GM23248 (cell line): ENCODE measurements around the gene MOB3B. TPM values are rescaled to one million over a fixed set of nuclear protein-coding genes. Genes with fewer than 3 reads are reported as not detected.

Experiments
- DNase-seq: peaks from one replicate; pipeline ENCODE4 v3.0.0-alpha.2; 2015
- H2AFZ ChIP-seq: fragments of 200-600 bp; sonication (generic); 2 replicates; pipeline ENCODE4 v1.6.1; 2016; ENCODE audit warnings: antibody characterized with exemption
- H3F3A ChIP-seq: fragments of 200-600 bp; sonication (generic); 2 replicates; pipeline ENCODE4 v1.6.1; 2016; ENCODE audit warnings: mild to moderate bottlenecking, antibody characterized with exemption, mixed run types; ENCODE audit not compliant: insufficient read depth
- H3K27ac ChIP-seq: fragments of 200-600 bp; sonication (generic); 2 replicates; pipeline ENCODE4 v1.5.1; 2016; ENCODE audit warnings: mild to moderate bottlenecking
- H3K27me3 ChIP-seq: fragments of 200-600 bp; sonication (generic); replicated peaks from 2 replicates; pipeline ENCODE4 v1.6.1; 2016; ENCODE audit warnings: mild to moderate bottlenecking; ENCODE audit not compliant: insufficient read depth
- H3K36me3 ChIP-seq: fragments of 200-600 bp; sonication (generic); 2 replicates; pipeline ENCODE4 v1.6.1; 2016; ENCODE audit warnings: low read depth, mild to moderate bottlenecking
- H3K4me1 ChIP-seq: fragments of 200-600 bp; sonication (generic); 2 replicates; pipeline ENCODE4 v1.6.1; 2016; ENCODE audit warnings: mild to moderate bottlenecking; ENCODE audit not compliant: insufficient read depth
- H3K4me2 ChIP-seq: fragments of 200-600 bp; sonication (generic); one replicate; pipeline ENCODE4 v1.6.1; 2016; ENCODE audit warnings: mild to moderate bottlenecking; ENCODE audit not compliant: unreplicated experiment
- H3K4me3 ChIP-seq: fragments of 200-600 bp; sonication (generic); 2 replicates; pipeline ENCODE4 v1.5.1; 2016; ENCODE audit warnings: mild to moderate bottlenecking
- H3K79me2 ChIP-seq: fragments of 200-600 bp; sonication (generic); 2 replicates; pipeline ENCODE4 v1.6.1; 2016; ENCODE audit warnings: mild to moderate bottlenecking; ENCODE audit not compliant: insufficient read depth
- H3K9ac ChIP-seq: fragments of 200-600 bp; sonication (generic); 2 replicates; pipeline ENCODE4 v1.6.1; 2016; ENCODE audit warnings: mild to moderate bottlenecking
- H3K9me2 ChIP-seq: fragments of 200-600 bp; sonication (generic); 2 replicates; pipeline ENCODE4 v1.6.1; 2016; ENCODE audit warnings: mixed run types, mild to moderate bottlenecking, moderate library complexity; ENCODE audit not compliant: insufficient read depth
- H3K9me3 ChIP-seq: fragments of 200-600 bp; sonication (generic); one replicate; pipeline ENCODE4 v1.6.1; 2017; ENCODE audit warnings: low read depth
- H4K20me1 ChIP-seq: fragments of 200-600 bp; sonication (generic); 2 replicates; pipeline ENCODE4 v1.6.0; 2016; ENCODE audit not compliant: insufficient read depth
- EZH2 ChIP-seq: fragments of 200-600 bp; sonication (generic); IDR thresholded peaks from 2 replicates; pipeline ENCODE4 v1.6.1; 2018; ENCODE audit warnings: antibody characterized with exemption, mild to moderate bottlenecking; ENCODE audit not compliant: insufficient read depth, poor library complexity, severe bottlenecking
- EZH2phosphoT487 ChIP-seq: fragments of 200-600 bp; sonication (generic); IDR thresholded peaks from 2 replicates; pipeline ENCODE4 v1.6.1; 2018; ENCODE audit warnings: antibody characterized with exemption, moderate library complexity, mild to moderate bottlenecking, low read depth; ENCODE audit not compliant: insufficient read depth
- WGBS, 2 experiments: methylation state at CpG; one replicate each; pipeline ENCODE4 v1.1.6; 2015 to 2017; ENCODE audit warnings: low lambda C conversion rate in 2 of 2, low coverage in 1 of 2; ENCODE audit errors: missing lambda C conversion rate in 2 of 2; 5-methylcytosine and 5-hydroxymethylcytosine counted together
- in situ Hi-C: fragments of 300-500 bp; cut with MboI; formaldehyde crosslinking; loops from 2 replicates; pipeline ENCODE4 v1.15.0; 2020
- polyA plus RNA-seq: library from polyadenylated mRNA; unstranded; fragments of >200 nt; fragmentation: Nextera tagmentation; extraction: Ambion mirVana; gene quantifications from 2 replicates; pipeline ENCODE4 v1.2.1, GENCODE V29; 2016
- total RNA-seq: library from RNA; depleted of rRNA; stranded (reverse); fragments of >200 nt; shearing (Covaris generic); gene quantifications from 2 replicates; pipeline ENCODE4 v1.2.3, GENCODE V29; 2014; rRNA removed

Gene MOB3B
- total and polyA plus RNA-seq, 2 experiments from 2014 or later = 0.06 TPM; not detected in 1

GRCh38 chr9:27280249-27280648 lies 249.4 kb downstream of the MOB3B start:
- Histone ChIP-seq H3K36me3 (no peaks in the 10 kb centered on the region), H3F3A (no peaks in the 10 kb centered on the region), H3K4me3 (no peak overlapping the region), H3K4me1 (peaks cover 7% of the 10 kb centered on the region; the same call in 1 of the 2 replicates), H3K4me2 (no peak overlapping the region), H3K27me3 (no peaks in the 10 kb centered on the region; the same call in none of the 2 replicates), H3K27ac (no peak overlapping the region), H4K20me1 (no peaks in the 10 kb centered on the region), H2AFZ (no peak overlapping the region), H3K79me2 (no peaks in the 10 kb centered on the region), H3K9me2 (no peaks in the 10 kb centered on the region), H3K9me3 (no peaks in the 10 kb centered on the region), H3K9ac (no peak overlapping the region)
- 80 to 89% methylated on average over 16 of the region's 16 CpGs for WGBS, 2 experiments
- no peak for DNase-seq
- in situ Hi-C loops = no loop called here
- TF ChIP-seq EZH2phosphoT487 (no peak), EZH2 (no peak)

GRCh38 chr9:27279611-27280010 lies 250.0 kb downstream of the MOB3B start:
- Histone ChIP-seq H3K4me1 (peaks cover 7% of the 10 kb centered on the region; the same call in 1 of the 2 replicates), H3K27ac (no peak overlapping the region), H3K27me3 (no peaks in the 10 kb centered on the region; the same call in 1 of the 2 replicates), H3K9me3 (no peaks in the 10 kb centered on the region), H3K9ac (no peak overlapping the region), H3K36me3 (no peaks in the 10 kb centered on the region), H4K20me1 (no peaks in the 10 kb centered on the region), H3F3A (no peaks in the 10 kb centered on the region), H3K4me2 (no peak overlapping the region), H2AFZ (no peak overlapping the region), H3K4me3 (no peak overlapping the region), H3K79me2 (no peaks in the 10 kb centered on the region), H3K9me2 (no peaks in the 10 kb centered on the region)
- WGBS, 2 experiments = 78 to 82% methylated on average over 3 of the region's 3 CpGs
- no peak for TF ChIP-seq EZH2phosphoT487
- no peak for TF ChIP-seq EZH2
- in situ Hi-C loops = loop anchor here (5.0 kb wide), 1 partner anchor 242 kb away; no protein-coding TSS in a partner anchor
- DNase-seq = no peak

- 33 to 47% methylated on average over 1 of the region's 1 CpG for WGBS, 2 experiments
- in situ Hi-C loops = loop anchor here (5.0 kb wide), 1 partner anchor 241 kb away; no protein-coding TSS in a partner anchor
- H3K9me3 ChIP-seq = no peaks in the 10 kb centered on the region
Measured at GRCh38 chr9:27278374-27278773, 251.2 kb downstream of the MOB3B start.

GRCh38 chr9:27276193-27277030 lies 253.2 kb downstream of the MOB3B start:
- no peaks in the 10 kb centered on the region for H3K36me3 ChIP-seq
- peak overlapping the region; percentile 88 for H2AFZ ChIP-seq
- in situ Hi-C loops = loop anchor here (5.0 kb wide), 1 partner anchor 239 kb away; no protein-coding TSS in a partner anchor
- H3K4me2 ChIP-seq = peak overlapping the region; percentile 93
- peak overlapping the region; percentile 29; the same call in 1 of the 2 replicates for H3K9ac ChIP-seq
- H3K9me2 ChIP-seq = no peaks in the 10 kb centered on the region
- TF ChIP-seq EZH2phosphoT487 (no peak), EZH2 (no peak)
- H3K4me1 ChIP-seq = peaks cover 7% of the 10 kb centered on the region; the same call in 1 of the 2 replicates
- H3K79me2 ChIP-seq = no peaks in the 10 kb centered on the region
- no peaks in the 10 kb centered on the region; the same call in 1 of the 2 replicates for H3K27me3 ChIP-seq
- 35 to 37% methylated on average over 12 of the region's 12 CpGs for WGBS, 2 experiments
- peak; percentile 67 for DNase-seq
- no peak overlapping the region for H3K27ac ChIP-seq
- no peaks in the 10 kb centered on the region for H3F3A ChIP-seq
- no peaks in the 10 kb centered on the region for H3K9me3 ChIP-seq
- H3K4me3 ChIP-seq = peak overlapping the region; percentile 69
- H4K20me1 ChIP-seq = no peaks in the 10 kb centered on the region

More at GRCh38 chr9:27278374-27278773, 251.2 kb downstream of the MOB3B start:
- no peaks in the 10 kb centered on the region for H3K79me2 ChIP-seq
- H4K20me1 ChIP-seq = no peaks in the 10 kb centered on the region
- H3K9ac ChIP-seq = no peak overlapping the region
- DNase-seq = peak; percentile 10
- H3K27me3 ChIP-seq = no peaks in the 10 kb centered on the region; the same call in 1 of the 2 replicates
- H3K4me2 ChIP-seq = no peak overlapping the region
- TF ChIP-seq EZH2phosphoT487 (no peak), EZH2 (no peak)
- no peaks in the 10 kb centered on the region for H3K9me2 ChIP-seq
- no peaks in the 10 kb centered on the region for H3F3A ChIP-seq
- no peak overlapping the region for H3K4me3 ChIP-seq
- no peak overlapping the region for H3K27ac ChIP-seq
- no peak overlapping the region for H2AFZ ChIP-seq
- no peaks in the 10 kb centered on the region for H3K36me3 ChIP-seq
- peaks cover 7% of the 10 kb centered on the region; the same call in 1 of the 2 replicates for H3K4me1 ChIP-seq

Other genes with a start within 250 kb of the MOB3B start
- not detected in 2 replicates for gene EQTN, start 232.7 kb downstream of the MOB3B start, total RNA-seq
- gene EQTN, start 232.7 kb downstream of the MOB3B start, polyA plus RNA-seq = not detected in 2 replicates
- not detected in 2 replicates for gene IFNK, start 5.5 kb downstream of the MOB3B start, total RNA-seq
- not detected in 2 replicates for gene IFNK, start 5.5 kb downstream of the MOB3B start, polyA plus RNA-seq
- 4.0 and 5.1 TPM in 2 replicates for gene C9orf72, start 43.7 kb upstream of the MOB3B start, total RNA-seq
- 3.3 and 3.6 TPM in 2 replicates for gene C9orf72, start 43.7 kb upstream of the MOB3B start, polyA plus RNA-seq